ENCODE data around the gene PHLPP1. TPM values are rescaled to one million over a fixed set of nuclear protein-coding genes. Genes with fewer than 3 reads are reported as not detected.

Gene PHLPP1
- total RNA-seq, 6 donors from 2014 or later, result 8.2 to 15.5 (median 13.2) TPM

DNA sequence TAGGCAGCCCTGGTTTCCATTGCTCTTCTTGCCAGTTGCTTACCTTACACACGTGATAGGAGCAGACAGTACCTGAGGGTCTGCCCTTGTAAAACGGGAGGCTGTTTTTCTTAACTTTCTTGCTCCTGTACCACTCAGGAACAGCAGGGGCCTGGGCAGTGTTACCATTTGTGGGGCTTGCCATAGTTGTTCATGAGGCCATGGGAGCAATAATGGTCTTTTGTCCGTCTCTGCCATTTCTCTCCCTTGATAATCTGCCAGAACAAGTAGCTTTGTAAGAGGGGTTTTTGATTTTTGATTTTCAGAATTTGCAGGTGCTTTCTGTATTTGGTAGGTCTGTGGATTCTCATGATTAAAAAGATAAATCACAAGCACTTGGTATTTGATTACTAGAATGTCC lies 259.0 kb downstream of the PHLPP1 start:
- Histone ChIP-seq H3K4me3 (no peak overlapping the region), H3K27ac (no peak overlapping the region), H3K4me1 (peaks cover 0 to under 1% (median 0%) of the 10 kb centered on the region in 4 donors), H3K9me3 (no peaks in the 10 kb centered on the region), H3K36me3 (peaks cover 0 to 39% (median 12%) of the 10 kb centered on the region in 4 donors), H3K27me3 (no peaks in the 10 kb centered on the region)
- WGBS, 2 donors, result 64 to 94% methylated on average over 2 to 3 of the region's 3 CpGs
- DNase-seq (no peak), ATAC-seq (ENCODE audit: low FRiP score in 2 of 2) (no peak)
- no peak for TF ChIP-seq POLR2AphosphoS5 (IDR thresholded peaks at IDR 0.05)
- no peak for TF ChIP-seq POLR2A (IDR thresholded peaks at IDR 0.05)
- TF ChIP-seq, protein P1, sequence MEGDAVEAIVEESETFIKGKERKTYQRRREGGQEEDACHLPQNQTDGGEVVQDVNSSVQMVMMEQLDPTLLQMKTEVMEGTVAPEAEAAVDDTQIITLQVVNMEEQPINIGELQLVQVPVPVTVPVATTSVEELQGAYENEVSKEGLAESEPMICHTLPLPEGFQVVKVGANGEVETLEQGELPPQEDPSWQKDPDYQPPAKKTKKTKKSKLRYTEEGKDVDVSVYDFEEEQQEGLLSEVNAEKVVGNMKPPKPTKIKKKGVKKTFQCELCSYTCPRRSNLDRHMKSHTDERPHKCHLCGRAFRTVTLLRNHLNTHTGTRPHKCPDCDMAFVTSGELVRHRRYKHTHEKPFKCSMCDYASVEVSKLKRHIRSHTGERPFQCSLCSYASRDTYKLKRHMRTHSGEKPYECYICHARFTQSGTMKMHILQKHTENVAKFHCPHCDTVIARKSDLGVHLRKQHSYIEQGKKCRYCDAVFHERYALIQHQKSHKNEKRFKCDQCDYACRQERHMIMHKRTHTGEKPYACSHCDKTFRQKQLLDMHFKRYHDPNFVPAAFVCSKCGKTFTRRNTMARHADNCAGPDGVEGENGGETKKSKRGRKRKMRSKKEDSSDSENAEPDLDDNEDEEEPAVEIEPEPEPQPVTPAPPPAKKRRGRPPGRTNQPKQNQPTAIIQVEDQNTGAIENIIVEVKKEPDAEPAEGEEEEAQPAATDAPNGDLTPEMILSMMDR (IDR thresholded peaks at IDR 0.05), result no peak
- TF ChIP-seq EP300 (IDR thresholded peaks at IDR 0.05), result no peak

DNA sequence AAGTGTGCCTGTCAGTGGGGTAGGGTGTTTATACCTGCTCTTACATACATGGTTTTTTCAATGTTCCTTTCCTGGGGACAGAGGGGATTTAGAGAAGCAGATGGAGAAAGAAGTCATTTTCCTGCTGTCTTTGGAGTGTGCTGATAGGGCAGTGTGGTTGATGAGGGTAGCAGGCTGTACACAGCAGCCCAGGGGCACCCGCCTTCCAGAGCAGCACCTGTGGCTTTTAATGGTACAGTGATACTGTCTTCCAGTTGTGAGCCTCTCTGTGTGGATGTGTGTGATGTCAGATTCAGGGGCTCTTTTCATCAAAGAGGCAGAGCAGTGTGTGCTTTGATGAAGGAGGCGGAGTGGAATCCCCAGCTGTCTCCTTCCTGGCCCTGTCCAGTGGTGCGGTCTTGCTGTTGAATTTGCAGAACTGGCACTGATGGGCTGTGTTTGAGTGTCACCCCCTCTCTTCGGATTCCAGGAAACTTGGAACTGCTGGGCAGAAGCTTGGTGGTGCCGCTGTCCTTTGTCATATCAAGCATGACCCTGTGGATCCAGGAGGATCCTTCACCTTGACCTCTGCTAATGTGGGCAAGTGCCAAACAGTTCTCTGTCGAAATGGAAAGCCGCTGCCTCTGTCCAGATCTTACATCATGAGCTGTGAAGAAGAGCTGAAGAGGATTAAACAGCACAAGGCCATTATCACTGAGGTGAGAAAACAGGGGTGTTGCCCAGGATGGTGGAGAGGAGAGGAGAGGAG lies 259.8 kb downstream of the PHLPP1 start:
- Histone ChIP-seq H3K36me3 (peaks cover 0 to 39% (median 12%) of the 10 kb centered on the region in 4 donors), H3K4me3 (no peak overlapping the region), H3K27me3 (no peaks in the 10 kb centered on the region), H3K27ac (no peak overlapping the region), H3K4me1 (peaks cover 0 to 5% (median 0%) of the 10 kb centered on the region in 4 donors), H3K9me3 (no peaks in the 10 kb centered on the region)
- WGBS, 2 donors, result 85 to 90% methylated on average over 7 of the region's 7 CpGs
- DNase-seq (no peak), ATAC-seq (ENCODE audit: low FRiP score in 2 of 2) (no peak)
- TF ChIP-seq POLR2A (IDR thresholded peaks at IDR 0.05) (no peak), POLR2AphosphoS5 (IDR thresholded peaks at IDR 0.05) (no peak), EP300 (IDR thresholded peaks at IDR 0.05) (no peak)
- TF ChIP-seq, protein P1 (IDR thresholded peaks at IDR 0.05), result no peak

DNA sequence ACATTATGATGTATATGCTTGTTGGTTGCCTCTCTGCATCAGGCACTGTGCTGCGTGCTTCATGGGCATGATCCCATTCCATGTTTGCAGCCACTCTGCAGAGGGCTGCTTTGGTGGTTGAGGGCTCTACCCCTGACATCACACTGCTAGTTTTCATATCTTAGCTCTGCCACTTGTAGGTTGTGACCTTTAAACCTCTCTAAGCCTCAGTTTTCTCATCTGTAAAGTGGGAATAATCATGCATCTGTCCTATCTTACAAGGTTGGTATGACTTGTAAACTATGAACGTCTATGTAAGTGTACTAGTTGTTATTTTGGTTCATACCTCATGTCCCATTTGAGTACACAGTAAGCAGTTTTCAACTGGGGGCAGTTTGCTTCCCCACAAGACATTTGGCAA lies 260.4 kb downstream of the PHLPP1 start:
- H3K9me3 ChIP-seq, result no peaks in the 10 kb centered on the region
- no peaks in the 10 kb centered on the region for H3K27me3 ChIP-seq
- WGBS, 2 donors, result 97 to 100% methylated on average over 2 of the region's 2 CpGs
- DNase-seq (no peak), ATAC-seq (ENCODE audit: low FRiP score in 2 of 2) (no peak)
- H3K4me1 ChIP-seq, result peaks cover 0 to 5% (median 0%) of the 10 kb centered on the region in 4 donors
- TF ChIP-seq, protein P1 (IDR thresholded peaks at IDR 0.05), result no peak
- TF ChIP-seq POLR2AphosphoS5 (IDR thresholded peaks at IDR 0.05), result no peak
- no peak overlapping the region for H3K4me3 ChIP-seq
- H3K27ac ChIP-seq, result no peak overlapping the region
- peaks cover 0 to 39% (median 12%) of the 10 kb centered on the region in 4 donors for H3K36me3 ChIP-seq

DNA sequence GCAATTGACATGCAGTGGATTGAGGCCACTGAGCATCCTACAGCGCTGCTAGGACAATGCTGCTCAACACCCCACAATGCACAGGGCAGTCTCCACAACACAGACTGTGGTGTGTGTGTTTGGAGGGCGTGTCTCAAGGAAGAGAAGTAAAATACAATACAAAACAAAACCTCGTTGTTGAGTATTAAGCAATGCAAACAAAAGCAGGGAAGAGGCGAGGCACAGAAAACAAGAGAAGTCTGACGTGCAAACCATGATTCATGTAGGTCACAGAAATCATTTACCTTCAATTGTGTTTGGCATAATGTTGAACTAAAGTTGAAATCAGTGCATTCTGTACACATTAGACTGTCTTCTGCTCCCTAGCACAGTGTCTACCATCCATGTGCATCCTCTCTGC lies 260.9 kb downstream of the PHLPP1 start:
- H3K27me3 ChIP-seq, result no peaks in the 10 kb centered on the region
- 65 to 73% methylated on average over 5 of the region's 5 CpGs for WGBS, 2 donors

More for the DNA sequence above, 260.9 kb downstream of the PHLPP1 start:
- Histone ChIP-seq H3K4me3 (no peak overlapping the region), H3K4me1 (peaks cover 0 to 5% (median 0%) of the 10 kb centered on the region in 4 donors), H3K36me3 (peaks cover 0 to 39% (median 12%) of the 10 kb centered on the region in 4 donors), H3K27ac (no peak overlapping the region), H3K9me3 (no peaks in the 10 kb centered on the region)
- ATAC-seq (ENCODE audit: low FRiP score in 2 of 2) (no peak), DNase-seq (no peak)
- TF ChIP-seq POLR2A (IDR thresholded peaks at IDR 0.05) (no peak), POLR2AphosphoS5 (IDR thresholded peaks at IDR 0.05) (no peak), EP300 (IDR thresholded peaks at IDR 0.05) (no peak)
- TF ChIP-seq, protein P1 (IDR thresholded peaks at IDR 0.05), result no peak

Measured in upper lobe of left lung (tissue), 6 donors.